Stimulated activated CD4-positive, alpha-beta T cell treated with anti-CD3 and anti-CD28 coated beads, Interleukin-2, amount 100 ng/mL, for 48 hours (primary cell): Measurements from ENCODE around the gene TTC6.

ENCODE experiments used
- DNase-seq, 2 donors: peaks; one replicate each; pipeline ENCODE4 v3.0.0-alpha.2; 2020

TTC6 gene

GRCh38 chr14:37598747-37599506 lies 3.5 kb downstream of the TTC6 start:
- no peak for DNase-seq

GRCh38 chr14:37599507-37600368 lies 4.3 kb downstream of the TTC6 start:
- DNase-seq: no peak

GRCh38 chr14:37600880-37601741 lies 5.7 kb downstream of the TTC6 start:
- DNase-seq: no peak

- no peak for DNase-seq
Measured at GRCh38 chr14:37601865-37602264, 6.4 kb downstream of the TTC6 start.

- DNase-seq: no peak
Measured at GRCh38 chr14:37602605-37603453, 7.4 kb downstream of the TTC6 start.

- no peak for DNase-seq
Measured at GRCh38 chr14:37603688-37604251, 8.3 kb downstream of the TTC6 start.

- no peak for DNase-seq
Measured at GRCh38 chr14:37606678-37607077, 11.2 kb downstream of the TTC6 start.

- no peak for DNase-seq
Measured at GRCh38 chr14:37608649-37609048, 13.2 kb downstream of the TTC6 start.

- DNase-seq: no peak
Measured at GRCh38 chr14:37610945-37611523, 15.6 kb downstream of the TTC6 start.

- no peak for DNase-seq
Measured at GRCh38 chr14:37615582-37616289, 20.3 kb downstream of the TTC6 start.

GRCh38 chr14:37616853-37617252 lies 21.4 kb downstream of the TTC6 start:
- no peak for DNase-seq

- no peak for DNase-seq
Measured at GRCh38 chr14:37617864-37618365, 22.5 kb downstream of the TTC6 start.

- DNase-seq: no peak
Measured at GRCh38 chr14:37618498-37619028, 23.1 kb downstream of the TTC6 start.

GRCh38 chr14:37620856-37621255 lies 25.4 kb downstream of the TTC6 start:
- DNase-seq: no peak

GRCh38 chr14:37622231-37622923 lies 26.9 kb downstream of the TTC6 start:
- DNase-seq: no peak

- no peak for DNase-seq
Measured at GRCh38 chr14:37623426-37623951, 28.1 kb downstream of the TTC6 start.

- DNase-seq: no peak
Measured at GRCh38 chr14:37623971-37624370, 28.5 kb downstream of the TTC6 start.

GRCh38 chr14:37625597-37626595 lies 30.5 kb downstream of the TTC6 start:
- DNase-seq: no peak
